ENCODE results near the gene FAM177A1. TPM values are rescaled to one million over a fixed set of nuclear protein-coding genes. Genes with fewer than 3 reads are reported as not detected.

Gene FAM177A1, protein sequence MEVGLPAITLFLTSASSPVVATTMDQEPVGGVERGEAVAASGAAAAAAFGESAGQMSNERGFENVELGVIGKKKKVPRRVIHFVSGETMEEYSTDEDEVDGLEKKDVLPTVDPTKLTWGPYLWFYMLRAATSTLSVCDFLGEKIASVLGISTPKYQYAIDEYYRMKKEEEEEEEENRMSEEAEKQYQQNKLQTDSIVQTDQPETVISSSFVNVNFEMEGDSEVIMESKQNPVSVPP
- 102 to 118 TPM (median 110 TPM) in 5 replicates for total RNA-seq (2022; extraction: Qiagen RNA extraction)

DNA sequence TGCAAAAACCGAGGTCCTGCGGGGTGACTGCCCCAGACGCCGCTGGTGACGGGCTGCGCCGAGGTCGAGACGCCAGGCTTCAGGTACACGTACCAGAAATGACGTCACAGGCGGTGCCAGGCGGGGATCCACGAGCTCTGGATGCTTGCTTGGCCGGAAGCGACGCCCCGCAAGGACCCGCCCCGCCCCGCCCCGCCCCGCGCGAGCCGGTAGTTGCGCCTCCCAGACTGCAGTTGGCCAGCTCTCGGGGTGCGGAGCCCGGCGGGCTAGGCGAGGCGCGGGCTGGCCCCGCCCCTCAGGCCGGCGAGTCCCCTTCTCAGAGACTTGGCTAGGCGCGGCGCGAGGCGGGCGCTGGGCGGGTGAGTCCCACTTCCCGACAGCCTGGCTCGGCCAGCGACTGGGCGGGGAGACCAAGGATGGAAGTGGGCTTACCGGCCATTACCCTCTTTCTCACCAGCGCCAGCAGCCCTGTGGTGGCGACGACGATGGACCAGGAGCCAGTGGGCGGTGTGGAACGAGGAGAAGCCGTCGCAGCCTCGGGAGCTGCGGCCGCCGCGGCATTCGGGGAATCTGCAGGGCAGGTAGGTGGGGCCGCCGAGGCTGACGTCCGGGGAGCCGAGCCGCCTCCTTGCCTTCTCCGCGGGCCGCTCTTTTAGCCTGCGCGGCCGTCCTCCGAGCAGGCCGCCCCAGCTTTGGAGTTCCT, at the start of gene FAM177A1:
TSS of gene FAM177A1 (plus strand) at position 225 of the 703 bp plus-strand sequence. CDS start at position 417, 192 bp downstream.

DNA sequence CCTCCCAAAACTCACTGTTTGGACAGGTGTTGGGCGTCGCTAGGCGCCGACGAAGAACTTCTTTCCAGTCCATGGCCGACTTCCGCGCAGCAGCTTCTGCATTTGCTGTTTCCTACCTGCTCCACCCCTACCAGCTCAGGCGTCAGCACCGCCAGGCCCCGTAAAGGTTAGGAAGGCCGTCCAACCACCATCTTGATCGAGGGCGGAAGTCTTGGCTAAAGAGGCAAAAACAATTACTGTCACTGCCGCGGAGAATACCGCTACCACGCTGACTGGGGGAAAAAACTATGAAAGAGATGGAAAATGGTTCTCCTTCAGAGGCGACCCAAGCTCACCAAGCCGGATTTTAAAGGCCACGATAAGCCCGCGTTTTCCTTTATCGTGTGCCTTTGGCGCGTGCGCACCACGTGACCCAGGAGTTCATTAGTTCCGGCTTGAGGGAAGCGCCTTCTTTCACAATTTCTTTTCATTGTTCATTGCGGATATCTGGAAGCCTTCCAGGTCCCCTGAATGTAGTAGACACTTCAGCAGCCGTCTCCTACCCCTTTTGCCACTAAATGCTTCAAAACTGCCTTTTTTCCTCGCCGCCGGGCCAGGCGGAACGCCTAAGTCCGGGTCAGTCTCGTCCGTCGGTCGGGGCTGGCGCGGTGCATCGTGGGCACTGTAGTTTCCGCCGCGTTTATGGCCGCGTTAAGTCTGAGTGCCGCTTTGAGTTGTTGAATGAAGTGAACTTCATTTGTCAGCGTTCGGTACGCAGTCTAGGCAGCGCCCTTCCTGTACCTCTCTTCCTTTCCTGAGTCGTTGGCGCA, 76.0 kb downstream of the FAM177A1 start, which contains the start of the genes PPP2R3C and PRORP:
TSS of gene PPP2R3C (minus strand) at position 104 of the 809 bp plus-strand sequence. CDS start at position 73, 31 bp downstream.
TSS of gene PRORP (plus strand) at position 666 of the 809 bp plus-strand sequence. CDS start 694 bp downstream, outside the sequence.

Other genes starting within 250 kb of the FAM177A1 start
- 23.8 to 31.5 TPM (median 27.6 TPM) in 5 replicates for gene BAZ1A, start 170.9 kb upstream of the FAM177A1 start, total RNA-seq (2022; extraction: Qiagen RNA extraction)
- 55.7 to 68.2 TPM (median 56.3 TPM) in 5 replicates for gene SRP54, start 63.3 kb upstream of the FAM177A1 start, total RNA-seq (2022; extraction: Qiagen RNA extraction)
- 25.2 to 30.0 TPM (median 29.1 TPM) in 5 replicates for gene PPP2R3C, start 75.7 kb downstream of the FAM177A1 start, total RNA-seq (2022; extraction: Qiagen RNA extraction)
- gene PRORP, start 76.3 kb downstream of the FAM177A1 start, total RNA-seq (2022; extraction: Qiagen RNA extraction) = 32.2 to 39.1 TPM (median 38.0 TPM) in 5 replicates
- 270 to 317 TPM (median 276 TPM) in 5 replicates for gene PSMA6, start 246.1 kb downstream of the FAM177A1 start, total RNA-seq (2022; extraction: Qiagen RNA extraction)